GM10847 (cell line): ENCODE data around the gene SFSWAP.

Experiments
- POLR2A ChIP-seq: IDR thresholded peaks from 2 replicates; pipeline ENCODE4 v1.6.1; 2011; ENCODE audit not compliant: insufficient read length; ENCODE audit errors: extremely low read depth

The SFSWAP gene

DNA sequence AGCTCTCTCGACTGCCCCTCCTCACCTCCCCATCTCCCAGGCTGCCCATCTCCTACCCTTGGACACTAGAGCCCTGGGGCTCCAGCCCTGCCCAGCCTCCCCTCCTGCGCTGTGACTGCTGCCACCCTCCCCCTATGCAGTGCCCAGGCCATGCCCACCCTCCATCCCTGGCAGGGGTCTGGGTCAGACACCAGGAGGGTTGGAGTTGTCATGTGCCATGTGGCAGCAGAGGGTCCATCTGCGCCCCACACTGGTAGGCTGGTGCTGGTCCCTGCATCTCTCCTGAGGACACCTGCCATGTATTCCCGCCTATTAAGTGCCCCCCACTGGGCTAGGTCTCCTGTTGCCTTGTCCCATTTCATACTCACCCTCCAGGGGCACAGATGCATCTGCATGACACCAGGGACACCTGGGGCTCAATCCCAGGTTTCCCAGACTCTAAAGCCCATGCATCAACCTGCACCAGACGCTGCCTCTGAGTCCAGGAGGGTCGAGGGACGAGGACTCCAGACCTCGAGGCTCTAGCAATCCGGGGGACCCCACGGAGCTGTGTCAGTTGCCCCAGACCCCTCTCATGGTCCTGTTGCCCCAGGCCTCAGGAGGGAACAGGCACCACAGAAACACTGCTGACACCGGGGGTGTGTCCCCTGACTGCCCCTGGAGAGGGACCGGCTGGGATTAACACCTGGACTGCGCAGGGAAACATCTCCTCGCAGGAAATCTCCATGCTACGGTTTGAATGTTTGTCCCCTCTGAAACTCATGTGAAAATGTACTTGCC lies 23.4 kb upstream of the SFSWAP start:
- no peak for TF ChIP-seq POLR2A

DNA sequence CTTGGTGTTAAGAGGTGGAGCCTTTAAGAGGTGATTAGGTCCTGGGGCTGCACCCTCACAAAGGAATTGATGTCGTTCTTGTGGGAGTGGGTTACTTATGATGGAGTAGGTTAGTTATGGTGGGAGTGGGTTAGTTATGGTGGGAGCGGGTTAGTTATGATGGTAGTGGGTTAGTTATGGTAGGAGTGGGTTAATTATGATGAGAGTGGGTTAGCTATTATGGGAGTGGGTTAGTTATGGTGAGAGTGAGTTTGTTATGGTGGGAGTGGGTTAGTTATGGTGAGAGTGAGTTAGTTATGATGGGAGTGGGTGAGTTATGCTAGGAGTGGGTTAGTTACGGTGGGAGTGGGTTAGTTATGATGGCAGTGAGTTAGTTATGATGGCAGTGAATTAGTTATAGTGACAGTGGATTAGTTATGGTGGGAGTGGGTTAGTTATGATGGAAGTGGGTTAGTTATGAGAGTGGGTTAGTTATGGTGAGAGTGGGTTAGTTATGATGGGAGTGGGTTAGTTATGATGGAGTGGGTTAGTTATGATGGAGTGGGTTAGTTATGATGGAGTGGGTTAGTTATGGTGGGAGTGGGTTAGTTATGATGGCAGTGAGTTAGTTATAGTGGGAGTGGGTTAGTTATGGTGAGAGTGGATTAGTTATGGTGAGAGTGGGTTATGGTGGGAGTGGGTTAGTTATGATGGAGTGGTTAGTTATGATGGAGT lies 22.6 kb upstream of the SFSWAP start:
- no peak for TF ChIP-seq POLR2A

DNA sequence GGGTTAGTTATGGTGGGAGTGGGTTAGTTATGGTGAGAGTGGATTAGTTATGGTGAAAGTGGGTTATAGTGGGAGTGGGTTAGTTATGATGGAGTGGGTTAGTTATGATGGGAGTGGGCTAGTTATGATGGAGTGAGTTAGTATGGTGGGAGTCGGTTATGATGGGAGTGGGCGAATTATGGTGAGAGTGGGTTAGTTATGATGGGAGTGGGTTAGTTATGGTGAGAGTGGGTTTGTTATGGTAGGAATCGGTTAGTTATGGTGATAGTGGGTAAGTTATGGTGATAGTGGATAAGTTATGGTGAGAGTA lies 22.1 kb upstream of the SFSWAP start:
- no peak for TF ChIP-seq POLR2A

DNA sequence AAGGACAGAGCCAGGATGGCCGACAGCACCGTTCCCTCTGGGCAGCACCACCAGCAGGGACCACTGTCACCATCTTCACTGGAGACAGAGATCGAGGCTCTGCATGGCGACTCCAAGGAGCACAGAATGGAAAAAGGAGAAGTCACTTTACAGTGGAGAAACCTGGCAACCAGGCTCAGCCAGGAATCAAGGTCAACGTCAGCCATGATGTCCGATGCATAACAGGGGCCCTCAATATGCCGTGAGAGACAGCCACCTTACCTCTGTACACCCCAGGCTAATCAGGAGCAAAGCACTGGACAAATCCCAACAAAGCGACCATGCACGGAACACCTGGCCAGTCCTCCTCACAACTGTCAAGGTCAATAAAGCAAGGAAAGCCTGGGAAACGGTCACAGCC lies 20.6 kb upstream of the SFSWAP start:
- TF ChIP-seq POLR2A, result no peak

DNA sequence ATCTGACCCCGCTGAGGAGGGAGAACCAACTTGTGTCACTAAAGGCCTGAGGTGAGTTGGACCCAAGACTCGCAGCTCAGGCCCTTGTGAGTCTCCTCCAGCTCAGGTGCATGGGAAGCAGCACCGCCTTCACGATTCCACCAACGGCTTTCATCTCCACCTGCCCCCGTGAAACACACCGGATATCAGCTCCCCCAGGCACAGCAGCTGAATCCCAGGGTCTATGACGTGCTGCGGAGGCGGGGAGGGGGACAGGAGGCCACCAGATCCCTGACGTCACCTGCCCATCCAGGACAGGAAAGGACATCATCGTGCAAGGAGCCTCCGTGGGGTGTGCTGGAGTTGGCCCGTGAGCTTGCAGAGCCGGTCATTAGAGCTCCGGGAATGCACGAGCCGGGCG lies 18.5 kb upstream of the SFSWAP start:
- TF ChIP-seq POLR2A, result no peak

- TF ChIP-seq POLR2A, result no peak
Observed at GRCh38 chr12:131693149-131693548, 17.7 kb upstream of the SFSWAP start.

GRCh38 chr12:131694116-131694838 lies 16.6 kb upstream of the SFSWAP start:
- no peak for TF ChIP-seq POLR2A

- TF ChIP-seq POLR2A, result no peak
Observed at GRCh38 chr12:131695968-131696367, 14.9 kb upstream of the SFSWAP start.

DNA sequence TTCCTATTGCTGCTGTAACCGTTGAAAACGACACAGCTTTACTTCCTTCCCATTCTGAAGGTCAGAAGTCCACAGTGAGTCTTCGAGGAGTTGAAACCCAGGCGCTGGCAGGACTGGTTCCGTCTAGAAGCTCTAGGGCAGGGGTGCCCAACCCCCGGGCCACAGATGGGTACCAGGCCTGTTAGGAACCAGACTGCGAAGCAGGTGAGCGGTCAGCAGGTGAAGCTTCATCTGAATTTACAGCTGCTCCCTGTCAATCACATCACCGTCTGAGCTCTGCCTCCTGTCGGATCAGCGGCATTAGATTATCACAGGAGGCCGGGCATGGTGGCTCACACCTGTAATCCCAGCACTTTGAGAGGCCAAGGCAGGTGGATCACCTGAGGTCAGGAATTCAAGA lies 12.6 kb upstream of the SFSWAP start:
- TF ChIP-seq POLR2A, result no peak

DNA sequence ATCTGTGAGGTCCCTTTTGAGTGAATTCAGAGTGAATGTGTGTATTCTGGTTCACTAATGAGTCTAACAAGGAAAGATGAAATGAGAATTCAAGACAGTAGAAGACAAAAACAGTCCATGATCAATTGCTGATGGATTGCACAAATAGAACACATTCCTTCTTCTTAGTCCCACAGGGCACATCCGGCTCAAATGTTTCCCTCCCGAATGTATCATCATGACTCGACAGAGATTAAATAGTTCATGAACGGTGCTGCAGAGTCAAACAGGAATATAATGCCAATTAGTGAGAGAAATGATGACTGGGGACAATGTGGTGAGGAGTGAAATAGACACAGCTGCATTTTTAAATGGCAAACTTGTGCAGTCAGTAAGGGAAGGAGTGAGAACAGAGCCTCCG lies 11.5 kb upstream of the SFSWAP start:
- TF ChIP-seq POLR2A, result no peak

DNA sequence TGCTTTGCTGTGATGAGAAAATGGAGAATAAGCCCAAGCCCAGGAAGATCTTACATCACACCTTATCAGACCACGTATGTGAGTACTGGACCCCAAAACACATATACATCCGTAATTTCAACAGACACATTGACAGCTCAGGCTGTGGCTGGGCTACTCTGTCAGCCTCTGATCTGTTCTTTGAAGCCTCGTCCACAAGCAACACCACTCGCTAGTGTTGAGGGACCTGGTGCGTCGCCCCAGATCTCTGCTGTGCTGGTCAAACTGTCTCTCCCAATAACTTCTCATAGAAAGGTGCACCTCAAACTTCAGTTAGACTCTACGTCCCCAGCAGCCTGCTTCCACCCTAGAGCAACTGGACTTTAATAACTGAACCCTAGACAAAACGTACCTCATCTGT lies 10.6 kb upstream of the SFSWAP start:
- no peak for TF ChIP-seq POLR2A

DNA sequence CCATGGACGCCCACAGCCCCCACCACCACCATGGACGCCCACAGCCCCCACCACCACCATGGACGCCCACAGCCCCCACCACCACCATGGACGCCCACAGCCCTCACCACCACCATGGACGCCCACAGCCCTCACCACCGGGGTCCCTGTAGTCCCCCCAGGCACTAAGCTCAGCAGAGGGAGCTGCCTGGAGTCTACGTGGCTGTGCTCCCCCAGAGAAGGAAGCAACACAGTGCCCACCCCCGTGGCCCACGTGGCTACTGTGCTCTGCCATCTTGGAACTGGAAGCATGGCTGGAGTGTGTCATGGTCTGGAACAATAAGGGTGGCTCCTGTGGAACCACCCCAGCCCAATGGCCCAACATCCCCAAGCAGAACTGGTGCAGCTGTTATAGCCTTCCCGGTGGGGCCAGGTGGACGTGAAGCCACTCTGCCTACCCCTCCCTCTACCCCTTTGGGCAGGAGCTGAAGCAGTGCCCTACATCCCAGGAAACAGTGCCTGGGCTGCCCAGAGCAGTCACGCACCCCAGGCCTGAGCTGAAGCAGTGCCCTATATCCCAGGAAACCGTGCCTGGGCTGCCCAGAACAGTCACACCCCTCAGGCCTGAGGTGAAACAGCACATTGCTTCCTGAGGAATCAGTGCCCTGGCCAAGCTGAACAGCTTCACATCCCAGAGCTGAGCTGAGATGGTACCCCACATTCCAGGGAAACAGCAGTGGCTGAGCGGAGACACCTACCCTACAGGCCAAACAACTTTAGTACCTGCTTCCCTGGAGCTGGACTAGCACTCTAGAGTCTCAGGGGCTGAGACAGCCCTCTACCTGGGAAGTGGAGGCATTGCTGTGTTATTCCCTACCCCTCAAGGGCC lies 9.0 kb upstream of the SFSWAP start:
- TF ChIP-seq POLR2A, result no peak

DNA sequence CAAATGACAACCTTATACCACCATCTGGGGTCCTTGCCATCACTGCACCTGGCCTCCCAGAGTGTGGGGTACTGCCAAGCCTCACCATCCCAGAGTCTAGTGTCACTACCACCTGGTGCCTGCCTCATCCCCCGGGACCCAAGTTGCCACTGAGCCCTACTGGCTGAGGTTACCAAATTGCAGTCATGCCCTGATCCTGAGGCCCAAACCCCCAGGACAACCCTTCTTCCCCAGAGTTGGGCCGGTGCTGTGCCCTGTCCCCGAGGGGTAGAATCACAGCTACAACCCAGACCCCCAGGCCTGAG lies 8.4 kb upstream of the SFSWAP start:
- no peak for TF ChIP-seq POLR2A

DNA sequence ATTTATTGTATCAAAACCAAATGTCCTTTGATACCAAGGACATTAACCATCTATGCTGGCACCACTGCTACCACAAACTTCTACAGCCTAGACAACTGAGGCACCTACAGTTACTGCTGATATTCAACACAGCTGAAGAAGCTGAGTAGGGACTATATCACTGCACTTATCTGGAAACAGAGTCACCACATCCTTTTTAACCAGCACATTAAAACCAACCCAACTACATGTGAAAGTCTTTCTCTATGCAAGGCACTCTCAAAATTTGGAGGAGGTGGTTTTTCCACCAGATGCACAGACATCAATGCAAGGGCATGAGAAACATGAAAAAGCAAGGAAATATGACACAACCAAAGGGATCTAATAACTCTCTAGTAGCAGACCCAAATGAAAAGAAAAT lies 7.7 kb upstream of the SFSWAP start:
- TF ChIP-seq POLR2A, result no peak

- no peak for TF ChIP-seq POLR2A
Observed at GRCh38 chr12:131704509-131704908, 6.4 kb upstream of the SFSWAP start.
